HCEC 1CT (cell line): ENCODE results near the gene MBNL3.
"Not testable (repeated sequence)": the region's sequence is repeated elsewhere in the genome, so short reads cannot be mapped to it uniquely, and the experiment has no call there.

Source experiments
- DNase-seq: peaks from one replicate; pipeline ENCODE4 v3.0.0-alpha.2; 2017

Gene MBNL3

DNA sequence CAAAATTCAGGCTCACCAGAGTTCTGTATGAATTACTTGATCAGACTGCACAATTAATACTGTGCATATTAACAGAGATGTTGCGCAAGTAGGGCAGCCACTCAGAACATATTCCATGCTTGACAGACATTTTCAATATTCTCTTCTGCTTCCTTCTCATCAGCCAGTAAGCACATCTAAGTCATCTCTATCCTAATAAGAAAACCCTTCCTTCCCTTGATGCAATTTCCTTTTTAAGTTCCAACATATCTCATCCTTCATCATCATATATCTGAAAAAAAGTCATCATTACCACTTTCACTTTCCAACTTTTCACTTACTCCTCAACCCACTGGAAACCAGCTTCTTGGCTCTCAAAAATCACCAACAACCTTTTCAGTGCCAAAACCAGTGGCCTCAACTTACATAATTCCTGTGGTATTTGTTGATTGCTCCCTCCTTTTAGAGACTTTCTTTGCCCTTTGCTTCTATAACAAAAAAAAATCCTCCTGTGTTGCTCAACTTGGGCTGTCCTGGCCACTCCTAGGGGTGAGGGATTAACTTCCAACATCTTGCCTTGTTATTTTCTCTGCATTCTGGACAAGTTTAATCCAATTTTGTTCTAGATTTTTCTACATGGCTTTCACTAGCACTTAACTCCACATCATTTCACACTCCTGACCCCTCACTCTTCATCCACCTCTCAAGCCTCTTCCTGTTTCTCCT lies 14.1 kb downstream of the MBNL3 start:
- DNase-seq, result peak; percentile 14

DNA sequence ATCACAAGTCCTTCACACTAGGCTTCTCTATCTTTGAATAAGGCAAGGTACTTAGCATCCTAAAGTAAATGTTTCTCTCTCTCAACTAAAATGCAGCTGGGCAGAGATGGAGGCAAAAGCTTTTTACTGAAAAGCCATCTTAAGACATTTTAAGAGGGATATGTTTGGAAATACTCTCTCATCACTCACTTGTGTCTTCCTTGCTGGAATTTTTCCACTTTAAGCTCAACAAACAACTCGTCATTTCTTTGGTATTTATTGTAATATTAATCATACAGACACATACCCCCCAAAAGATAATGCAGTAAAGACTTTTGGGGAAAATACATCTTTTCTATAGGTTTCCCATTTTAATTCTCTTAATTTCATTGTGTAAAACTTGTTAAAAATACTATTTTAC lies 16.4 kb downstream of the MBNL3 start:
- DNase-seq, result peak; percentile 47

- no peak for DNase-seq
These were observed 18.0 kb downstream of the MBNL3 start for GRCh38 chrX:132470831-132471230.

GRCh38 chrX:132470179-132470578 lies 18.7 kb downstream of the MBNL3 start:
- no peak for DNase-seq

DNA sequence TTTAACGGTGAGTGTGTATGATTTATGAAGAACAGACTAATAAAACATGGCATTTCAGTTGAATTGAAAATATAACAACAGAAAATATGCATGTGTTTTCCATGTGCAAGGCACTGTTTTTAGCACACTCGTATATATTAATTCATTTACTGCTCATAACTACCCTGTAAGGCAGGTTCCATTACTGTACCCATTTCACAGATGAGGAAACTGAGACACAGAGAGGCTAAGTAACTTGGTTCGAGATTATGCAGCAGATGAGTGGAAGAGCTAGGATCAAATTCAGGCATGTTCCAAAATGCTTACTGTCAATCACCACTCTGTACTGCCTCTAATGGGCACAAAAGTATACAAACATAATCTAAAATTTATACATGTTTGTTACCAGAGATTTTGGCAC lies 20.4 kb downstream of the MBNL3 start:
- no peak for DNase-seq

DNA sequence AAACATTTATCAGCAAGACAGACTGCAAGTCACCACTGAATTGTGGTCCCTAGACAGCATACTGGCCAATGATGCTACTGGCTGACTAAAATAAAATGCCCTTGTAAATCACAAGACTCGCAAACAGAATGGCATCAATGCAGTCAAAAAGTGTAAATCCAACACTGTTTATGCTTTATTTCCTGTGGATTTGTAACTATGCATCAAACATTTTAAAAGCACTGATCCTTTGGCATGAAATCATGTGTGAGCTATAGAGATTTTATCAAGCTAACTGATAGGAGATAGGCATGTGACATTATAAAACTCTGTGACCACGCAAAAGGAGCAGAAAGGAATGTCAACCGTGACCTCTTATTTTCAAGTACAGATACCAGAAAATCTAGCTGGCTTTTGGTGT lies 20.8 kb downstream of the MBNL3 start:
- DNase-seq, result no peak

DNA sequence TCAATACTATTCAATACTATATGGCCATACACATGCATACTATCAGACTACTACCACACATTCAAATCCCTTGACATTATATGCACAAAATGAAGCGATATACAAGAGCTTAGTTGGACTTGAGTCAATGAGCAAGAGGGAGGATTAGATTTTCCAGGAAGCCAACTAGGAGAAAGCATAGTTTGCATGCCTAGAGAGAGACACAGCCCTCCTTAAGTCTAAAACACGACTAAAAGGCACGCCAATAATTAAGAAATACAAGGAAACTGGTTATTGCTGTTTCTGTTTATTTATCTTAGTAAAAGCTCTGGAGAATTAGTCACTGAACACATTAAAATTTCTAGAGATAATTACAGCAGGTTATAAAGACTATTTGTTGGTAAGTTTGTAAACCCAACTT lies 21.8 kb downstream of the MBNL3 start:
- DNase-seq, result peak; percentile 64

GRCh38 chrX:132463411-132463810 lies 25.4 kb downstream of the MBNL3 start:
- DNase-seq, result no peak

DNA sequence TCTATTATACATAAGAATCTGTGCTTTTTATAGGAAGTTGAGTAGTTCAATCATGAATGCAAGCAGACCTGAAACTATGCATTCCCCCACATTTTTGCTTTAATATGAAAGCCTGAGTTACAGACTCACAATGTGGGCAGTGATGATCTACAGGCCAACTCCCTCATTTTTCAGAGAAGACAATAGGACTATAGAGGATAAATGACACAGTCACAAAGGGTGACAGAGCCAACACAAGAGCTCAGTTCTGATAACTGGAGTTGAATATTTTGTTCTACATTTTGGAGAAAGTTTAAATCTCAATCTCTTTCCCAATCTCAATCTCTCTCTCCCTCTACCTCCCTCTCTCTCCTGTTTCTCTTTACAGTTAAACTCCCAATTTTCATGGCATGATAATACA lies 27.0 kb downstream of the MBNL3 start:
- no peak for DNase-seq

DNA sequence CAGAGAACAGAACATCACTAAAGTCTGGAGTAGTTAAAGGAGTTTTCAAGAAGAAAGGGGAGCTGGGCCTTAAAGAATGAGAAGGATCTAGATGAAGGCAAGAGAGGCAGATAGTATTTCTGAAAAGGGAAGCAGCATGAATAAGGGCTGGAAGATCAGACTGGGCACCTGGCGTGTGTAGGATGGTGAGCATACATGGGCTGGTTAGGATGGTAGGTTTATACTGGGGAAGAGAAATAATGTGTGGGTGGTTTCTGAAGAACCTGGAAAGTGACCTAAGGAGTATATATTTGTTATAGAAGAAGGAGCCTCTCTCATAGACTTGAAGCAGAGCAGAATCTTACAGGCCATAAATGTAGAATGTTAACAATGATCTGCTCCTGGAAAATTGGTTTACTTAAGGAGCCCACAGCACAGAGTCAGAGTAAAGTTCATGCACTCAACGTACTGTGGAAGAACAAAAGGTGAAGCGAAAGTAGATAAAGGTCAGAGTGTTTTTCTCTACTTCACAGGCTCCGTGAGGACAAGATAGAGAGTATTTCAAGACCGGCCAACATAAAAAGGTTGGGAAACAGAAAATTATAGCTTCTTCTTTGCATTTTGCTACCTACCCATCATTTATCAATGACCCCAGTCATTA lies 35.8 kb downstream of the MBNL3 start:
- no peak for DNase-seq

DNA sequence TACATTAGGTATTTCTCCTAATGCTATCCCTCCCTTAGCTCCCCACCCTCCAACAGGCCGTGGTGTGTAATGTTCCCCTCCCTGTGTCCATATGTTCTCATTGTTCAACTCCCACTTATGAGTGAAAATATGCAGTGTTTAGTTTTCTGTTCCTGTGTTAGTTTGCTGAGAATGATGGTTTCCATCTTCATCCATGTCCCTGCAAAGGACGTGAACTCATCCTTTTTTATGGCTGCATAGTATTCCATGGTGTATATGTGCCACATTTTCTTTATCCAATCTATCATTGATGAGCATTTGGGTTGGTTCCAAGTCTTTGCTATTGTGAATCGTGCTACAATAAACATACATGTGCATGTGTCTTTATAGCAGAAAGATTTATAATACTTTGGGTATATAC lies 42.9 kb downstream of the MBNL3 start:
- not testable (repeated sequence) for DNase-seq

DNA sequence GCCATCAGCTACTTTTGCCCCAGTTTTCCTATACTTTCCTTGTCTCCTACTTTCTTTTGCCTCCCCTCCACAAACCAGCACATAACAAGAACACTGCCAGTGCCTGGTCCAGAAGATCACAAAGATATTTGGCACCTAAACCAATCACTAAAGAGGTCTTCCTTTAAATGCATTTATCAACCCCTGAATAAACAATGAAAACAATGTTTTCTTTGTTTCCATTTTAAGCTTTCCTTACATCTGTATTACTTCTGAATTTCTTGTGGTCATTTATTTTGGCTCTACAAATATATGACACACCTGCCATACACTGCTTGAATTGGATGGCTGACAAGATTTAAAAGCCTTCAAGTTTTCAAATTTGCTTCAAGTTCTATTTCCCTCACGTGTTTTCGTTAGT lies 43.9 kb downstream of the MBNL3 start:
- no peak for DNase-seq

DNA sequence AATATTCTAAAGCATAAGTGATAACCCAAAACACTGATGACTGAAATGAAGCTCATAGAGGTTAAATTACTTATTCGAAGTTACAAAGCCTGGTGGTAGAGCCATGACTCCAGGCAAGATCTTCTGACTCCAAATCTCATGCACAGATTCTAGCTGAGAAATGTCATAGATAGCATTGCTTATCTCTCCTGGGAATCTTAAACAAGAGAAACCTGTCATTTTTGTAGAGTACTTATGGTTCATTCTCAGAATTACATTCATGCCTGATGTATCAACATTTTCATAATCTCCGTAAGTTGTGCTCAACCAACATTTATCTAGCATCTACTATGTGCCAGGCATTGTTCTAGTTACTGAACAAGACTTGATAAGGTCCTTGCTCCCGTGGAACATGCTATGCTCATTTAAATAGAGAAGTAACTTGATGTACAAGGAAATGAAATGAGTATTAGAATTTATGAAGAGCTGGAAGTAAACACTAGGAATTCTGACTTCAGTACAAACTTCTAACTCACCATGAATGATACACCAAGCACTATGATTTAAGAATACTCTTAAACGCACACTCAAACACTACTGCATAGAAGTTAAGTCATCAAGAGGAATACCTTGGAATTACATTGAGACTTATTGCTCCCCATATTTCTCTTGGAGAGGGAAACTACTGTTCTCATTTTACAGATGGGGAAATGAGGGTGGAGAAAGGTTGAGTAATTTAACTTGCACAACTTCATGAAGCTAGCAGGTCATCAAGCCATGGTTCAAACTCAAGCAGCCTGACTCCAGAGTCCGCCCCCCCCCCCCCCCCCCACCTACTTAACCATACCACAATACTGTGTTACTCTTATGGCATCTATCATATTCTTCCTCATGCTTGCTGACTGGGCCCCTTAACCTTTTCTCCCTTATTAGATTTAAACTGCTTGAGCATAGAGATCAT lies 45.4 kb downstream of the MBNL3 start:
- no peak for DNase-seq

DNA sequence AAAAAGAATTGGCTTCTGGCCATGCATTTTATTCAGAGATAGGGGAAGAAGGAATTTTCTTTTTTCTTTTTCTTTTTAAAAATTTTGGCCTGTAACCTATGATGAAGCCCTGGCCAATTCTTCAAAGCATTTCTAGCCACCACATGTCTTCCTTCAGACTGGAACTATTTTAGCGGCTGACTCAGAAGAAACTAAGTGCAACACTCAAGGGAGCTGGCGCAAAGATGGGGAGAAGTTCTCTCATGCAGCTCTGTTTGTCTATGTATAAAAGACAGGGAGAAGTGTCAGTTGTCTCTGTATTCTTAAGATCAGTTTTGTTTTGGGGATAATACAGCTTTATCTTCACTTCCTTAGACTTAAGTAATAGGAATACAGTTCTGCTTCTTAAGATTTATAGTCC lies 46.1 kb downstream of the MBNL3 start:
- no peak for DNase-seq

- DNase-seq, result peak; percentile 11
These were observed 53.6 kb downstream of the MBNL3 start for GRCh38 chrX:132435222-132435621.

- DNase-seq, result no peak
These were observed 55.3 kb downstream of the MBNL3 start for GRCh38 chrX:132433551-132433950.

- no peak for DNase-seq
These were observed 55.8 kb downstream of the MBNL3 start for GRCh38 chrX:132433001-132433400.

DNA sequence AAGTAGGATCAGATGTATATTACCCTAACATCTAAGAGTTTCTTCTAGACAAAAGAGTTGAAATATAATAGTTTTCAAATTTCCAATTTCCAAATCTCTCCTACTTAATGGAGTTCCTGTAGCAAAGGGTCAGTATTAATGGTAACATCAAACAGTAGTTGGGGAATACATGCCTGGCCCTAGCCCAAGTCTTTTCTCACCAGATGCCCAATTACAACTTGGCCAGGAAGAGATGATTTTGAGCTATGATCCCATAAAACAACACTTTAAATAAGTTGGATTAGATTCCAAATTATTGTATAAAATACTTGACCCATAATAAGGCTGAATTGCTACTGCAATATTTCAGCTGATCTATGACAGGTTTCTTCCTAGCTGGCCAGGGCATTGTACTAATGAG lies 59.9 kb downstream of the MBNL3 start:
- DNase-seq, result no peak

GRCh38 chrX:132426695-132427281 lies 62.0 kb downstream of the MBNL3 start:
- peak; percentile 77 for DNase-seq

DNA sequence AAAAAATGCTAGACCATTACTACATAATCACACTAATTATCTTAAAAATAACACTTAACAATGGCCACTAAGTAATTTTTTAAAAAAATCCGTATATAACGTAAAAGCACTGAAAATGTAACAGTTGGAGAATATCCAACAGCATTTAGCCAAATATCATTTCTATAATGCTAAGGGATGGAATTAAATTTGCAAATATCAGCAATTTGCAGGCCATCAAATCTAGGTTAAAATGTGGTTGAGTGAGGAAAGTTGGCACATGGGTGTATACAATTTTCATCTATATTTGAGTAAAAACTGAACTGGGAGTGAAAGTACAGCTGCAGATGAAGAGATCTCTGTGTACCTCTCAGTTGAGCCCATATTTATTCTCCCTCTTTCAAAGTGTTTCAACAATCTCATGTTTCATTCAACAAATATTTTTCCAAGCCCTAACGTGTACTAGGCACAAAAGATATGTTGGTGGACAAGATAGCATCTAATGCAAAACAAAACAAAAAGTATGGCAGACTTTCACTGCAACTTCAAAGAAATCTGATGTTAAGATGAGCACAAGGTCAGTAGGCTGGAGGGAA lies 63.0 kb downstream of the MBNL3 start:
- DNase-seq, result no peak

GRCh38 chrX:132423323-132423722 lies 65.5 kb downstream of the MBNL3 start:
- no peak for DNase-seq

GRCh38 chrX:132415012-132415411 lies 73.8 kb downstream of the MBNL3 start:
- no peak for DNase-seq

- DNase-seq, result no peak
These were observed 74.4 kb downstream of the MBNL3 start for GRCh38 chrX:132414404-132414803.
